GM23338 (cell line): Measurements from ENCODE around the gene CCDC187. TPM values are rescaled to one million over a fixed set of nuclear protein-coding genes. Genes with fewer than 3 reads are reported as not detected.

ENCODE experiments used
- ATAC-seq: fragments of 200-7000 bp; cut with Tn5 transposase; 3 replicates; pipeline ENCODE4 v1.9.1; 2020
- DNase-seq: peaks from one replicate; pipeline ENCODE4 v3.0.0-alpha.2; 2015; ENCODE audit warnings: low spot score
- H2AFZ ChIP-seq: fragments of 200-600 bp; sonication (generic); 2 replicates; pipeline ENCODE4 v1.8.0; 2016; ENCODE audit warnings: antibody characterized with exemption, mild to moderate bottlenecking, moderate library complexity
- H3F3A ChIP-seq: fragments of 200-600 bp; sonication (generic); replicated peaks from 2 replicates; pipeline ENCODE4 v1.8.0; 2017; ENCODE audit warnings: antibody characterized with exemption, mixed run types, low read depth
- H3K27ac ChIP-seq: fragments of 200-600 bp; sonication (generic); 2 replicates; pipeline ENCODE4 v1.6.1; 2016; ENCODE audit warnings: low read depth
- H3K27me3 ChIP-seq: fragments of 200-600 bp; sonication (generic); 2 replicates; pipeline ENCODE4 v1.8.0; 2016; ENCODE audit warnings: mild to moderate bottlenecking, mixed run types, moderate library complexity; ENCODE audit not compliant: insufficient read depth
- H3K36me3 ChIP-seq: fragments of 200-600 bp; sonication (generic); 2 replicates; pipeline ENCODE4 v1.8.0; 2016; ENCODE audit warnings: mild to moderate bottlenecking; ENCODE audit not compliant: insufficient read depth
- H3K4me1 ChIP-seq: fragments of 200-600 bp; sonication (generic); 2 replicates; pipeline ENCODE4 v1.8.0; 2016; ENCODE audit warnings: mild to moderate bottlenecking, moderate library complexity; ENCODE audit not compliant: insufficient read depth
- H3K4me2 ChIP-seq: fragments of 200-600 bp; sonication (generic); 2 replicates; pipeline ENCODE4 v1.7.1; 2017; ENCODE audit warnings: mixed run types
- H3K4me3 ChIP-seq: fragments of 200-600 bp; sonication (generic); 2 replicates; pipeline ENCODE4 v1.6.1; 2016; ENCODE audit warnings: mixed run types
- H3K79me2 ChIP-seq: fragments of 200-600 bp; sonication (generic); replicated peaks from 2 replicates; pipeline ENCODE4 v1.8.0; 2017; ENCODE audit warnings: mild to moderate bottlenecking; ENCODE audit not compliant: insufficient read depth
- H3K9me2 ChIP-seq: fragments of 200-600 bp; sonication (generic); 2 replicates; pipeline ENCODE4 v1.8.0; 2017; ENCODE audit not compliant: insufficient read depth
- H4K20me1 ChIP-seq: fragments of 200-600 bp; sonication (generic); replicated peaks from 2 replicates; pipeline ENCODE4 v1.8.0; 2017; ENCODE audit warnings: mild to moderate bottlenecking; ENCODE audit not compliant: insufficient read depth
- H3K27ac Mint-ChIP-seq: 2 replicates; pipeline ENCODE4 v1.8.0; 2020; ENCODE audit warnings: inconsistent platforms, mild to moderate bottlenecking, moderate library complexity, mixed read lengths
- H3K27me3 Mint-ChIP-seq: 3 replicates; pipeline ENCODE4 v1.8.0; 2022; ENCODE audit warnings: low read depth, mild to moderate bottlenecking, moderate library complexity, mixed read lengths, inconsistent platforms; ENCODE audit not compliant: insufficient read depth, poor library complexity
- H3K36me3 Mint-ChIP-seq: 3 replicates; pipeline ENCODE4 v1.8.0; 2021; ENCODE audit warnings: low read depth, mild to moderate bottlenecking, inconsistent platforms, moderate library complexity, mixed read lengths
- H3K4me1 Mint-ChIP-seq: 3 replicates; pipeline ENCODE4 v1.8.0; 2020; ENCODE audit warnings: mild to moderate bottlenecking, inconsistent platforms, mixed read lengths
- H3K4me3 Mint-ChIP-seq: 3 replicates; pipeline ENCODE4 v1.8.0; 2021; ENCODE audit warnings: moderate library complexity, mild to moderate bottlenecking, inconsistent platforms, mixed read lengths
- H3K9me3 Mint-ChIP-seq: 3 replicates; pipeline ENCODE4 v1.8.0; 2020; ENCODE audit warnings: moderate library complexity, mild to moderate bottlenecking, inconsistent platforms, mixed read lengths
- CREB1 ChIP-seq: fragments of 250-450 bp; sonication (Bioruptor Pico); IDR thresholded peaks from 2 replicates; pipeline ENCODE4 v1.5.0; 2020; ENCODE audit warnings: low read depth, mild to moderate bottlenecking, moderate library complexity
- EZH2 ChIP-seq: fragments of 200-600 bp; sonication (generic); IDR thresholded peaks from one replicate; pipeline ENCODE4 v1.8.0; 2017; ENCODE audit warnings: antibody characterized with exemption, mild to moderate bottlenecking, low read depth; ENCODE audit not compliant: unreplicated experiment
- EZH2phosphoT487 ChIP-seq: fragments of 200-600 bp; sonication (generic); IDR thresholded peaks from one replicate; pipeline ENCODE4 v1.8.1; 2018; ENCODE audit warnings: antibody characterized with exemption; ENCODE audit not compliant: unreplicated experiment
- JUNB ChIP-seq: IDR thresholded peaks from one replicate; pipeline ENCODE4 v1.6.1; 2016; ENCODE audit warnings: antibody characterized with exemption; ENCODE audit not compliant: unreplicated experiment
- NANOG ChIP-seq: IDR thresholded peaks from 2 replicates; pipeline ENCODE4 v1.6.1; 2016; ENCODE audit warnings: antibody characterized with exemption, borderline replicate concordance
- POLR2AphosphoS5 ChIP-seq: IDR thresholded peaks from 2 replicates; pipeline ENCODE4 v1.6.1; 2016; ENCODE audit warnings: antibody characterized with exemption, low read depth
- STAT1 ChIP-seq: IDR thresholded peaks from one replicate; pipeline ENCODE4 v1.6.1; 2016; ENCODE audit warnings: antibody characterized with exemption; ENCODE audit not compliant: unreplicated experiment
- ZNF114 ChIP-seq: fragments of 250-450 bp; sonication (Bioruptor Pico); IDR thresholded peaks from 2 replicates; pipeline ENCODE4 v1.5.0; 2020; ENCODE audit warnings: mild to moderate bottlenecking, moderate library complexity
- ZNF331 ChIP-seq: fragments of 250-450 bp; sonication (Bioruptor Pico); IDR thresholded peaks from 2 replicates; pipeline ENCODE4 v1.5.0; 2020; ENCODE audit warnings: low read depth, mild to moderate bottlenecking, moderate library complexity
- polyA plus RNA-seq: library from polyadenylated mRNA; unstranded; fragments of >200 nt; fragmentation: Nextera tagmentation; extraction: Ambion mirVana; gene quantifications from 2 replicates; pipeline ENCODE4 v1.2.1, GENCODE V29; 2016
- total RNA-seq: library from RNA; depleted of rRNA; stranded (reverse); fragments of >200 nt; shearing (Covaris generic); gene quantifications from 2 replicates; pipeline ENCODE4 v1.2.3, GENCODE V29; 2014
- TF ChIP-seq, protein P1 (sequence below), 2 experiments: fragments of 200-600 bp in 1 of 2; sonication (generic) in 1 of 2; conservative IDR thresholded peaks; 2 replicates each; pipeline versions ENCODE4 v1.5.1 to v1.6.1; 2016 to 2017; ENCODE audit warnings: antibody characterized with exemption in 2 of 2, low read depth in 2 of 2, mild to moderate bottlenecking in 2 of 2, moderate library complexity in 1 of 2
- TF ChIP-seq, protein P2 (sequence below): IDR thresholded peaks from one replicate; pipeline ENCODE4 v1.6.1; 2018; ENCODE audit warnings: antibody characterized with exemption; ENCODE audit not compliant: unreplicated experiment
- TF ChIP-seq, protein P3 (sequence below): IDR thresholded peaks from 2 replicates; pipeline ENCODE4 v1.6.1; 2016; ENCODE audit warnings: antibody characterized with exemption

CCDC187 gene
- total and polyA plus RNA-seq, 2 experiments from 2014 or later, result 0.14 TPM; not detected in 1

DNA sequence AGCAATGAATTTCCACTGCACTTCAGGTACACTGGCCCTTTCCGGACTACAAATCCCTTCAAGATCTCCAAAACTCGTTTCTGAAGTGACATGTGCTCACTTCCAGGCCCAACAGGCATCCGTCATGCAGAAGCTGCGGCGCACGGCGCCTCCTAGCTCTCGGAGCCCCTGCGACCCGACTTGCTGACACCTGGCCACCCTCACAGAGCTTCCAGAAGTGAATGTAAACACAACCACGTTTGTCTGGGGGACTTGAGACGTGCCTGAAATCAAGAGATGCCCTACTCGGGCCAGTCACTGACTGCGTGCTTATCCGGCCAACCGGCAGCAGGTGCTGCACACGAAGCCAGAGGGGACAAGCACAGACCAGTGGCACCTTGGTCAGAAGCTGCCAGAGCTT, 94.1 kb downstream of the CCDC187 start:
- DNase-seq (no peak), ATAC-seq (no peak)
- Mint-ChIP-seq H3K27ac (no peak overlapping the region), H3K4me1 (peaks cover 7% of the 10 kb centered on the region; the same call in 2 of the 3 replicates), H3K4me3 (no peak overlapping the region), H3K27me3 (peaks cover 18% of the 10 kb centered on the region), H3K9me3 (no peaks in the 10 kb centered on the region), H3K36me3 (peaks cover 37% of the 10 kb centered on the region)
- Histone ChIP-seq H3F3A (0 out of 2 replicates have a peak, but pooled peaks cover 2% of the 10 kb centered on the region), H3K9me2 (no peaks in the 10 kb centered on the region), H3K27me3 (peaks cover 16% of the 10 kb centered on the region), H3K79me2 (no peaks in the 10 kb centered on the region), H3K4me3 (no peak overlapping the region), H3K4me1 (no peaks in the 10 kb centered on the region; the same call in 1 of the 2 replicates), H4K20me1 (peaks cover 16% of the 10 kb centered on the region), H2AFZ (no peak overlapping the region), H3K4me2 (no peak overlapping the region), H3K27ac (no peak overlapping the region), H3K36me3 (no peaks in the 10 kb centered on the region; the same call in 1 of the 2 replicates)
- TF ChIP-seq, protein P1, sequence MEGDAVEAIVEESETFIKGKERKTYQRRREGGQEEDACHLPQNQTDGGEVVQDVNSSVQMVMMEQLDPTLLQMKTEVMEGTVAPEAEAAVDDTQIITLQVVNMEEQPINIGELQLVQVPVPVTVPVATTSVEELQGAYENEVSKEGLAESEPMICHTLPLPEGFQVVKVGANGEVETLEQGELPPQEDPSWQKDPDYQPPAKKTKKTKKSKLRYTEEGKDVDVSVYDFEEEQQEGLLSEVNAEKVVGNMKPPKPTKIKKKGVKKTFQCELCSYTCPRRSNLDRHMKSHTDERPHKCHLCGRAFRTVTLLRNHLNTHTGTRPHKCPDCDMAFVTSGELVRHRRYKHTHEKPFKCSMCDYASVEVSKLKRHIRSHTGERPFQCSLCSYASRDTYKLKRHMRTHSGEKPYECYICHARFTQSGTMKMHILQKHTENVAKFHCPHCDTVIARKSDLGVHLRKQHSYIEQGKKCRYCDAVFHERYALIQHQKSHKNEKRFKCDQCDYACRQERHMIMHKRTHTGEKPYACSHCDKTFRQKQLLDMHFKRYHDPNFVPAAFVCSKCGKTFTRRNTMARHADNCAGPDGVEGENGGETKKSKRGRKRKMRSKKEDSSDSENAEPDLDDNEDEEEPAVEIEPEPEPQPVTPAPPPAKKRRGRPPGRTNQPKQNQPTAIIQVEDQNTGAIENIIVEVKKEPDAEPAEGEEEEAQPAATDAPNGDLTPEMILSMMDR (conservative IDR thresholded peaks at IDR 0.05; ENCODE audit: low read depth in 2 of 2), result peak in 1 of 2 experiments; percentile 43; a peak in 2 of 4 replicates
- TF ChIP-seq ZNF114 (CRISPR knock-in tag) (no peak), POLR2AphosphoS5 (no peak), EZH2phosphoT487 (no peak), ZNF331 (CRISPR knock-in tag) (no peak), STAT1 (no peak), NANOG (no peak), EZH2 (no peak)

DNA sequence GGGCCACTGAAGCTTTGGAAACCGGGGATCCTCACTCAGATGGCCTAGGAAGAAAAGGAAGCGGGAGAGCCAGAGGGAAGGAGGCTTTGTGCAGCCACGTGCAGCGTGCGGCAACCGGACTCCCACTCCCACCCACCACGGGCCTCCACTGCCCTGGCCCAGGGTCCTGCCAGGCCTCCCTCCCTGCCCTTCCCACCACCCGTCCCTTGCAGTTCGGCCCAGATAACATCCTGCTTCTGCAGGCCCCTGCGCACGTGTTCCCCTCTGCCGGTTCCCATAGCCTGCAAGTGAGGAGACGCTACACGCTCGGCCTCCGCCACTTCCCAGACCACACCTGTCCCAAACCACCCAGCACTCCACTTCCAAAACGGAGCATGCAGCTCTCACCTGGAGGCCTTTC, 94.7 kb downstream of the CCDC187 start:
- H3K4me3 ChIP-seq, result no peak overlapping the region
- no peaks in the 10 kb centered on the region for H3K79me2 ChIP-seq
- no peaks in the 10 kb centered on the region for H3K9me2 ChIP-seq
- H3K27ac ChIP-seq, result no peak overlapping the region
- Mint-ChIP-seq H3K27me3 (peaks cover 23% of the 10 kb centered on the region), H3K27ac (no peak overlapping the region), H3K4me3 (no peak overlapping the region), H3K9me3 (no peaks in the 10 kb centered on the region), H3K36me3 (peaks cover 31% of the 10 kb centered on the region), H3K4me1 (peaks cover 7% of the 10 kb centered on the region; the same call in 2 of the 3 replicates)
- peaks cover 16% of the 10 kb centered on the region for H4K20me1 ChIP-seq
- no peaks in the 10 kb centered on the region for H3K36me3 ChIP-seq
- ATAC-seq (no peak), DNase-seq (no peak)
- no peaks in the 10 kb centered on the region; the same call in 1 of the 2 replicates for H3K4me1 ChIP-seq
- H3K27me3 ChIP-seq, result peaks cover 21% of the 10 kb centered on the region
- H2AFZ ChIP-seq, result no peak overlapping the region
- H3F3A ChIP-seq, result 0 out of 2 replicates have a peak, but pooled peaks cover 2% of the 10 kb centered on the region
- H3K4me2 ChIP-seq, result no peak overlapping the region
- TF ChIP-seq EZH2 (no peak), POLR2AphosphoS5 (no peak), NANOG (no peak), CREB1 (CRISPR knock-in tag) (no peak), ZNF331 (CRISPR knock-in tag) (no peak), STAT1 (no peak), EZH2phosphoT487 (no peak), JUNB (no peak)
- TF ChIP-seq, protein P2, sequence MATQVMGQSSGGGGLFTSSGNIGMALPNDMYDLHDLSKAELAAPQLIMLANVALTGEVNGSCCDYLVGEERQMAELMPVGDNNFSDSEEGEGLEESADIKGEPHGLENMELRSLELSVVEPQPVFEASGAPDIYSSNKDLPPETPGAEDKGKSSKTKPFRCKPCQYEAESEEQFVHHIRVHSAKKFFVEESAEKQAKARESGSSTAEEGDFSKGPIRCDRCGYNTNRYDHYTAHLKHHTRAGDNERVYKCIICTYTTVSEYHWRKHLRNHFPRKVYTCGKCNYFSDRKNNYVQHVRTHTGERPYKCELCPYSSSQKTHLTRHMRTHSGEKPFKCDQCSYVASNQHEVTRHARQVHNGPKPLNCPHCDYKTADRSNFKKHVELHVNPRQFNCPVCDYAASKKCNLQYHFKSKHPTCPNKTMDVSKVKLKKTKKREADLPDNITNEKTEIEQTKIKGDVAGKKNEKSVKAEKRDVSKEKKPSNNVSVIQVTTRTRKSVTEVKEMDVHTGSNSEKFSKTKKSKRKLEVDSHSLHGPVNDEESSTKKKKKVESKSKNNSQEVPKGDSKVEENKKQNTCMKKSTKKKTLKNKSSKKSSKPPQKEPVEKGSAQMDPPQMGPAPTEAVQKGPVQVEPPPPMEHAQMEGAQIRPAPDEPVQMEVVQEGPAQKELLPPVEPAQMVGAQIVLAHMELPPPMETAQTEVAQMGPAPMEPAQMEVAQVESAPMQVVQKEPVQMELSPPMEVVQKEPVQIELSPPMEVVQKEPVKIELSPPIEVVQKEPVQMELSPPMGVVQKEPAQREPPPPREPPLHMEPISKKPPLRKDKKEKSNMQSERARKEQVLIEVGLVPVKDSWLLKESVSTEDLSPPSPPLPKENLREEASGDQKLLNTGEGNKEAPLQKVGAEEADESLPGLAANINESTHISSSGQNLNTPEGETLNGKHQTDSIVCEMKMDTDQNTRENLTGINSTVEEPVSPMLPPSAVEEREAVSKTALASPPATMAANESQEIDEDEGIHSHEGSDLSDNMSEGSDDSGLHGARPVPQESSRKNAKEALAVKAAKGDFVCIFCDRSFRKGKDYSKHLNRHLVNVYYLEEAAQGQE, result no peak
- TF ChIP-seq, protein P3, sequence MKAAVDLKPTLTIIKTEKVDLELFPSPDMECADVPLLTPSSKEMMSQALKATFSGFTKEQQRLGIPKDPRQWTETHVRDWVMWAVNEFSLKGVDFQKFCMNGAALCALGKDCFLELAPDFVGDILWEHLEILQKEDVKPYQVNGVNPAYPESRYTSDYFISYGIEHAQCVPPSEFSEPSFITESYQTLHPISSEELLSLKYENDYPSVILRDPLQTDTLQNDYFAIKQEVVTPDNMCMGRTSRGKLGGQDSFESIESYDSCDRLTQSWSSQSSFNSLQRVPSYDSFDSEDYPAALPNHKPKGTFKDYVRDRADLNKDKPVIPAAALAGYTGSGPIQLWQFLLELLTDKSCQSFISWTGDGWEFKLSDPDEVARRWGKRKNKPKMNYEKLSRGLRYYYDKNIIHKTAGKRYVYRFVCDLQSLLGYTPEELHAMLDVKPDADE, result no peak
- TF ChIP-seq, protein P1 (conservative IDR thresholded peaks at IDR 0.05; ENCODE audit: low read depth in 2 of 2), result no peak
